Keratinocyte (primary cell): ENCODE data around the gene CFAP157. TPM values are rescaled to one million over a fixed set of nuclear protein-coding genes. Genes with fewer than 3 reads are reported as not detected.

Experiments used
- DNase-seq: peaks from one replicate; pipeline ENCODE4 v3.0.0-alpha.2; 2011; ENCODE audit warnings: low read depth, missing footprints, low spot score
- FAIRE-seq: peaks from 2 replicates; lab custom pipeline; 2011; peaks lifted over from hg19 to GRCh38; lab: Jason Lieb, UNC
- H2AFZ ChIP-seq: 2 replicates; pipeline ENCODE4 v1.6.0; 2012; ENCODE audit warnings: low read length, control low read depth, inconsistent platforms; ENCODE audit not compliant: control insufficient read depth
- H3K27ac ChIP-seq: 2 replicates; pipeline ENCODE4 v1.5.1; 2011; ENCODE audit warnings: low read length; ENCODE audit not compliant: control insufficient read depth, insufficient read depth
- H3K27me3 ChIP-seq: 3 replicates; pipeline ENCODE4 v1.6.0; 2011; ENCODE audit warnings: low read length; ENCODE audit not compliant: control insufficient read depth, insufficient read depth; ENCODE audit errors: extremely low read depth
- H3K36me3 ChIP-seq, 2 experiments: 2 replicates in 1 of 2; 3 replicates in 1 of 2; pipeline ENCODE4 v1.5.1; 2011; ENCODE audit warnings: low read length in 2 of 2, mild to moderate bottlenecking in 1 of 2; ENCODE audit not compliant: control insufficient read depth in 2 of 2, insufficient read depth in 2 of 2; ENCODE audit errors: extremely low read depth in 1 of 2
- H3K4me1 ChIP-seq: 3 replicates; pipeline ENCODE4 v1.5.1; 2011; ENCODE audit warnings: low read length; ENCODE audit not compliant: control insufficient read depth, insufficient read depth; ENCODE audit errors: extremely low read depth
- H3K4me2 ChIP-seq: 3 replicates; pipeline ENCODE4 v1.6.0; 2011; ENCODE audit warnings: low read depth, low read length; ENCODE audit not compliant: control insufficient read depth, insufficient read depth; ENCODE audit errors: extremely low read depth
- H3K4me3 ChIP-seq, 3 experiments: fragments of 200-600 bp in 1 of 3; sonication (generic) in 1 of 3; 2 replicates in 2 of 3; 3 replicates in 1 of 3; pipeline ENCODE4 v1.5.1; 2011 to 2016; ENCODE audit warnings: low read length in 3 of 3, mild to moderate bottlenecking in 3 of 3, control low read depth in 2 of 3, inconsistent platforms in 1 of 3, low read depth in 1 of 3, mixed read lengths in 1 of 3, mixed run types in 1 of 3, moderate library complexity in 1 of 3; ENCODE audit not compliant: control insufficient read depth in 2 of 3, insufficient read depth in 2 of 3; ENCODE audit errors: extremely low read depth in 1 of 3
- H3K79me2 ChIP-seq: 2 replicates; pipeline ENCODE4 v1.6.0; 2012; ENCODE audit warnings: low read length; ENCODE audit not compliant: control insufficient read depth, insufficient read depth
- H3K9ac ChIP-seq: 3 replicates; pipeline ENCODE4 v1.6.0; 2011; ENCODE audit warnings: low read length; ENCODE audit not compliant: control insufficient read depth, insufficient read depth; ENCODE audit errors: extremely low read depth
- H3K9me1 ChIP-seq: 3 replicates; pipeline ENCODE4 v1.6.0; 2011; ENCODE audit warnings: low read length; ENCODE audit not compliant: control insufficient read depth, insufficient read depth; ENCODE audit errors: extremely low read depth
- H3K9me3 ChIP-seq: 2 replicates; pipeline ENCODE4 v1.5.1; 2012; ENCODE audit warnings: low read depth, low read length; ENCODE audit not compliant: control insufficient read depth
- H4K20me1 ChIP-seq: 3 replicates; pipeline ENCODE4 v1.6.0; 2011; ENCODE audit warnings: low read length; ENCODE audit not compliant: control insufficient read depth, insufficient read depth; ENCODE audit errors: extremely low read depth
- EZH2 ChIP-seq: IDR thresholded peaks from one replicate; pipeline ENCODE4 v1.6.1; 2012; ENCODE audit warnings: inconsistent platforms, mild to moderate bottlenecking, low read length, moderate library complexity
- dilution Hi-C: fragments of 300-500 bp; cut with MboI; formaldehyde crosslinking; loops from one replicate; pipeline ENCODE4 v1.7.0; 2020; ENCODE audit warnings: low sequenced_read_pairs; ENCODE audit not compliant: extremely low pct_ligation_motif_present
- polyA plus RNA-seq, 5 experiments: library from polyadenylated mRNA; depleted of rRNA in 3 of 5; stranded (reverse) in 3 of 5; stranded (forward) in 1 of 5; unstranded in 1 of 5; fragments of >200 nt; gene quantifications; 1 replicate in 1 of 5; 2 replicates in 3 of 5; 3 replicates in 1 of 5; pipeline versions ENCODE4 v1.2.1 to v1.2.3, GENCODE V29; 2011 to 2012; ENCODE audit warnings: missing spikeins in 2 of 5, low read depth in 1 of 5, low replicate concordance in 1 of 5
- TF ChIP-seq, protein P1 (sequence below), 3 experiments: IDR thresholded peaks in 1 of 3; conservative IDR thresholded peaks in 1 of 3; optimal IDR thresholded peaks in 1 of 3; 2 replicates in 2 of 3; 3 replicates in 1 of 3; pipeline versions ENCODE3 to v1.5.1; 2011; ENCODE audit warnings: low read length in 3 of 3, mild to moderate bottlenecking in 3 of 3, moderate library complexity in 2 of 3, control low read depth in 1 of 3, inconsistent platforms in 1 of 3; ENCODE audit not compliant: insufficient read depth in 2 of 3; ENCODE audit errors: extremely low read depth in 1 of 3

Gene CFAP157
- polyA plus RNA-seq, 1 donor (not counting 4 experiments of a cell fraction or from before 2014, with no cell fraction given) = not detected

DNA sequence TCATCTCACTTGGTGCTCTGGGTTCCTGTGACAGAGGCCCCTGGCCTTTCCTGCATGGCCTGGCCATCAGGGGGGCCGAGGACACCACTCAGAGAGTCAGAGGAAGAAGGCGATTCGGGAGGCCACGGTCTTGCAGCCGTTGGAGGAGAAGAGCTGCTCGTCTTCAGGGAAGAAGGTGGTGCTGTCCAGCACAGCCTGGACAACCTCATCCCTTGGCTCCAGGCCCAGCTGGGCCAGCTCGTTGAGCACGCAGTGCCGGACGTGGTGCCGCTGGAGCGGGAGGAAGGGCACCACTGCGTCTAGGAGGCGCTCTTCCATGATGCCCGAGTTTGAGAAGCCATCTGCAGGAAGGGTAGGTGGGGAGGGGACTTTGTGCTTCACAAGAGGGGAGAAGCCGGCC, 25.1 kb downstream of the CFAP157 start:
- H3K27ac ChIP-seq = no peak overlapping the region
- no peak overlapping the region for H3K4me2 ChIP-seq
- no peaks in the 10 kb centered on the region for H3K9me1 ChIP-seq
- H2AFZ ChIP-seq = no peak overlapping the region
- dilution Hi-C loops = no loop called here
- no peak overlapping the region for H3K9ac ChIP-seq
- FAIRE-seq = no peak
- no peak for DNase-seq
- H3K79me2 ChIP-seq = no peaks in the 10 kb centered on the region
- no peaks in the 10 kb centered on the region for H4K20me1 ChIP-seq
- peaks cover 10% of the 10 kb centered on the region for H3K4me1 ChIP-seq
- H3K27me3 ChIP-seq = no peaks in the 10 kb centered on the region
- no peak overlapping the region for H3K4me3 ChIP-seq
- peaks cover 0 to 3% of the 10 kb centered on the region in 2 experiments for H3K36me3 ChIP-seq
- H3K9me3 ChIP-seq = no peaks in the 10 kb centered on the region
- TF ChIP-seq, protein P1, sequence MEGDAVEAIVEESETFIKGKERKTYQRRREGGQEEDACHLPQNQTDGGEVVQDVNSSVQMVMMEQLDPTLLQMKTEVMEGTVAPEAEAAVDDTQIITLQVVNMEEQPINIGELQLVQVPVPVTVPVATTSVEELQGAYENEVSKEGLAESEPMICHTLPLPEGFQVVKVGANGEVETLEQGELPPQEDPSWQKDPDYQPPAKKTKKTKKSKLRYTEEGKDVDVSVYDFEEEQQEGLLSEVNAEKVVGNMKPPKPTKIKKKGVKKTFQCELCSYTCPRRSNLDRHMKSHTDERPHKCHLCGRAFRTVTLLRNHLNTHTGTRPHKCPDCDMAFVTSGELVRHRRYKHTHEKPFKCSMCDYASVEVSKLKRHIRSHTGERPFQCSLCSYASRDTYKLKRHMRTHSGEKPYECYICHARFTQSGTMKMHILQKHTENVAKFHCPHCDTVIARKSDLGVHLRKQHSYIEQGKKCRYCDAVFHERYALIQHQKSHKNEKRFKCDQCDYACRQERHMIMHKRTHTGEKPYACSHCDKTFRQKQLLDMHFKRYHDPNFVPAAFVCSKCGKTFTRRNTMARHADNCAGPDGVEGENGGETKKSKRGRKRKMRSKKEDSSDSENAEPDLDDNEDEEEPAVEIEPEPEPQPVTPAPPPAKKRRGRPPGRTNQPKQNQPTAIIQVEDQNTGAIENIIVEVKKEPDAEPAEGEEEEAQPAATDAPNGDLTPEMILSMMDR (optimal IDR thresholded peaks at IDR 0.05 in 1 of 3, IDR thresholded peaks at IDR 0.05 in 1 of 3, conservative IDR thresholded peaks at IDR 0.05 in 1 of 3; ENCODE audit: extremely low read depth in 1 of 3, insufficient read depth in 2 of 3, low read length in 3 of 3) = no peak
- TF ChIP-seq EZH2 = no peak

DNA sequence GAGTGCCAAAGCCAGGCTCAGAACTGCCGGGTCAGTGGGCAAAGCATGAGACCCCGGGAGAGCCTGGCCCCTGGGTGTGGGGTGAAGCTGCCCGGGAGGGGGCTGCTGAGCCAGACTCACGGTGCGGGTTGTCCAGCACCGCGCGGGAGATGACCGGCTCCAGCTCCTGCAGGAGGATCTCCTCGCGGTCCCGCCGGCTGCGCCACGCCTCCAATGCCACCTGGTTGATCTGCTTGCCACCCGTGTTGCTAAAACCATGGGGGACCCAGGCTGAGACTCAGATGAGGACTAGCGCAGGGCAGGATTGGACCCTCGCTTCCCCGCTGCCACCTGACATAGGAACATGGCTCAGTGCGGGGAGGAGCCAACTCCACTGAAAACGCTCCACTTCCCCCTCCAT, 25.7 kb downstream of the CFAP157 start:
- no peak for FAIRE-seq
- Histone ChIP-seq H3K4me2 (no peak overlapping the region), H4K20me1 (no peaks in the 10 kb centered on the region), H3K79me2 (no peaks in the 10 kb centered on the region), H3K4me1 (peaks cover 10% of the 10 kb centered on the region), H3K36me3 (peaks cover 0 to 3% of the 10 kb centered on the region in 2 experiments), H3K27ac (no peak overlapping the region), H3K27me3 (no peaks in the 10 kb centered on the region), H3K9me1 (no peaks in the 10 kb centered on the region), H2AFZ (no peak overlapping the region), H3K9me3 (no peaks in the 10 kb centered on the region), H3K9ac (no peak overlapping the region), H3K4me3 (no peak overlapping the region)
- no peak for DNase-seq
- TF ChIP-seq, protein P1 (optimal IDR thresholded peaks at IDR 0.05 in 1 of 3, IDR thresholded peaks at IDR 0.05 in 1 of 3, conservative IDR thresholded peaks at IDR 0.05 in 1 of 3; ENCODE audit: extremely low read depth in 1 of 3, insufficient read depth in 2 of 3, low read length in 3 of 3) = no peak
- TF ChIP-seq EZH2 = no peak
- dilution Hi-C loops = no loop called here
